ENCODE results near the gene MCM9. TPM values are rescaled to one million over a fixed set of nuclear protein-coding genes. Genes with fewer than 3 reads are reported as not detected.

Gene MCM9
- 18.1 and 27.6 TPM in 2 replicates for total RNA-seq

GRCh38 chr6:118934461-118935330 is at the start of gene MCM9:
MCM9 (minus strand) TSS chr6:118935159; CDS start chr6:118931723, 3,436 bp downstream.
- DNase-seq: peak; percentile 96

GRCh38 chr6:118984342-118984741 is 49.4 kb upstream of the MCM9 start:
- DNase-seq: no peak

GRCh38 chr6:118982575-118982911 is 47.6 kb upstream of the MCM9 start:
- no peak for DNase-seq

- DNase-seq: no peak
Measured at GRCh38 chr6:118981884-118982574, 47.1 kb upstream of the MCM9 start.

GRCh38 chr6:118980063-118980462 is 45.1 kb upstream of the MCM9 start:
- no peak for DNase-seq

GRCh38 chr6:118974790-118975189 is 39.8 kb upstream of the MCM9 start:
- DNase-seq: no peak

- DNase-seq: no peak
Measured at GRCh38 chr6:118971682-118972081, 36.7 kb upstream of the MCM9 start.

GRCh38 chr6:118970866-118971265 is 35.9 kb upstream of the MCM9 start:
- no peak for DNase-seq

GRCh38 chr6:118968416-118968815 is 33.5 kb upstream of the MCM9 start:
- DNase-seq: peak; percentile 52

- no peak for DNase-seq
Measured at GRCh38 chr6:118967239-118967638, 32.3 kb upstream of the MCM9 start.

- DNase-seq: no peak
Measured at GRCh38 chr6:118965843-118966370, 30.9 kb upstream of the MCM9 start.

- DNase-seq: no peak
Measured at GRCh38 chr6:118965371-118965770, 30.4 kb upstream of the MCM9 start.

- DNase-seq: peak; percentile 19
Measured at GRCh38 chr6:118963003-118963402, 28.0 kb upstream of the MCM9 start.

- no peak for DNase-seq
Measured at GRCh38 chr6:118959903-118960302, 24.9 kb upstream of the MCM9 start.

GRCh38 chr6:118953391-118953790 is 18.4 kb upstream of the MCM9 start:
- DNase-seq: no peak

- no peak for DNase-seq
Measured at GRCh38 chr6:118952683-118953082, 17.7 kb upstream of the MCM9 start.

- DNase-seq: no peak
Measured at GRCh38 chr6:118945217-118945616, 10.3 kb upstream of the MCM9 start.

- DNase-seq: no peak
Measured at GRCh38 chr6:118940770-118941169, 5.8 kb upstream of the MCM9 start.

- DNase-seq: no peak
Measured at GRCh38 chr6:118939683-118940082, 4.7 kb upstream of the MCM9 start.

- DNase-seq: no peak
Measured at GRCh38 chr6:118935978-118936703, 1.2 kb upstream of the MCM9 start.

GRCh38 chr6:118935331-118935668 is 341 bp upstream of the MCM9 start:
- DNase-seq: no peak

- no peak for DNase-seq
Measured at GRCh38 chr6:118933855-118934460, 1.0 kb downstream of the MCM9 start.

- DNase-seq: no peak
Measured at GRCh38 chr6:118932421-118932820, 2.5 kb downstream of the MCM9 start.

Measured in dermis blood vessel endothelial cell (primary cell).